Nephron progenitor cell (in vitro differentiated cells): ENCODE data around the gene NCKAP5.

Source experiments
- DNase-seq: peaks from one replicate; pipeline ENCODE4 v3.0.0; 2021
- H3K27ac Mint-ChIP-seq: 2 replicates; pipeline ENCODE4 v1.8.0; 2021; ENCODE audit warnings: mild to moderate bottlenecking, moderate library complexity, mixed read lengths
- H3K27me3 Mint-ChIP-seq: 2 replicates; pipeline ENCODE4 v1.8.0; 2021; ENCODE audit warnings: mild to moderate bottlenecking, low read depth, mixed read lengths; ENCODE audit not compliant: poor library complexity
- H3K36me3 Mint-ChIP-seq: 2 replicates; pipeline ENCODE4 v1.8.0; 2021; ENCODE audit warnings: low read depth, mixed read lengths
- H3K4me1 Mint-ChIP-seq: 2 replicates; pipeline ENCODE4 v1.8.0; 2021; ENCODE audit warnings: mixed read lengths
- H3K4me3 Mint-ChIP-seq: 2 replicates; pipeline ENCODE4 v1.8.0; 2021; ENCODE audit warnings: mild to moderate bottlenecking, moderate library complexity, mixed read lengths
- H3K9me3 Mint-ChIP-seq: 2 replicates; pipeline ENCODE4 v1.8.0; 2021; ENCODE audit warnings: mild to moderate bottlenecking, moderate library complexity, mixed read lengths
- CTCF ChIP-seq: fragments of 200-600 bp; sonication (generic); IDR thresholded peaks from 2 replicates; pipeline ENCODE4 v1.5.0; 2021; ENCODE audit warnings: antibody characterized with exemption

The NCKAP5 gene

GRCh38 chr2:133439565-133439920 lies 128.7 kb downstream of the NCKAP5 start:
- H3K27me3 Mint-ChIP-seq, result no peaks in the 10 kb centered on the region
- no peaks in the 10 kb centered on the region for H3K36me3 Mint-ChIP-seq
- no peaks in the 10 kb centered on the region for H3K9me3 Mint-ChIP-seq
- DNase-seq, result no peak
- H3K27ac Mint-ChIP-seq, result no peak overlapping the region
- no peak for TF ChIP-seq CTCF
- H3K4me1 Mint-ChIP-seq, result peaks cover 13% of the 10 kb centered on the region
- H3K4me3 Mint-ChIP-seq, result no peak overlapping the region

GRCh38 chr2:133438848-133439564 lies 129.3 kb downstream of the NCKAP5 start:
- H3K9me3 Mint-ChIP-seq, result no peaks in the 10 kb centered on the region
- peaks cover 10% of the 10 kb centered on the region for H3K4me1 Mint-ChIP-seq
- H3K27ac Mint-ChIP-seq, result no peak overlapping the region
- DNase-seq, result no peak
- no peak for TF ChIP-seq CTCF
- H3K27me3 Mint-ChIP-seq, result no peaks in the 10 kb centered on the region
- no peaks in the 10 kb centered on the region for H3K36me3 Mint-ChIP-seq
- H3K4me3 Mint-ChIP-seq, result no peak overlapping the region

- no peak for TF ChIP-seq CTCF
- H3K27me3 Mint-ChIP-seq, result no peaks in the 10 kb centered on the region
- no peaks in the 10 kb centered on the region for H3K9me3 Mint-ChIP-seq
- H3K4me3 Mint-ChIP-seq, result no peak overlapping the region
- H3K4me1 Mint-ChIP-seq, result peaks cover 16% of the 10 kb centered on the region
- H3K27ac Mint-ChIP-seq, result no peak overlapping the region
- no peaks in the 10 kb centered on the region for H3K36me3 Mint-ChIP-seq
- DNase-seq, result no peak
These were observed 130.2 kb downstream of the NCKAP5 start for GRCh38 chr2:133438026-133438425.

- Mint-ChIP-seq H3K27ac (no peak overlapping the region), H3K36me3 (no peaks in the 10 kb centered on the region), H3K4me1 (peaks cover 18% of the 10 kb centered on the region), H3K9me3 (no peaks in the 10 kb centered on the region), H3K27me3 (no peaks in the 10 kb centered on the region), H3K4me3 (no peak overlapping the region)
- no peak for DNase-seq
- TF ChIP-seq CTCF, result no peak
These were observed 130.8 kb downstream of the NCKAP5 start for GRCh38 chr2:133437492-133437891.

GRCh38 chr2:133434959-133435668 lies 133.1 kb downstream of the NCKAP5 start:
- no peak for TF ChIP-seq CTCF
- Mint-ChIP-seq H3K4me1 (peaks cover 30% of the 10 kb centered on the region), H3K36me3 (no peaks in the 10 kb centered on the region), H3K4me3 (no peak overlapping the region), H3K27me3 (no peaks in the 10 kb centered on the region), H3K27ac (no peak overlapping the region), H3K9me3 (no peaks in the 10 kb centered on the region)
- no peak for DNase-seq
